HUDEP-2 (cell line): ENCODE measurements around the gene GOLIM4.

Source experiments
- DNase-seq, 76 experiments: peaks; one replicate each; lab custom pipeline; 2025; ENCODE audit not compliant: unreplicated experiment in 76 of 76; lab: John Stamatoyannopoulos, UW

Gene GOLIM4

GRCh38 chr3:168006584-168006983, 89.1 kb downstream of the GOLIM4 start:
- DNase-seq: no peak

GRCh38 chr3:168003911-168004310, 91.8 kb downstream of the GOLIM4 start:
- DNase-seq: no peak

- DNase-seq: peak in 66 of 76 experiments; percentile 11 to 88 (median 46)
Observed at GRCh38 chr3:168002786-168003368, 92.8 kb downstream of the GOLIM4 start.

- no peak for DNase-seq
Observed at GRCh38 chr3:168001244-168001643, 94.5 kb downstream of the GOLIM4 start.

GRCh38 chr3:167998253-167998652, 97.5 kb downstream of the GOLIM4 start:
- DNase-seq: no peak

- no peak for DNase-seq
Observed at GRCh38 chr3:167996514-167996913, 99.2 kb downstream of the GOLIM4 start.

GRCh38 chr3:167992381-167992780, 103.3 kb downstream of the GOLIM4 start:
- DNase-seq: no peak

GRCh38 chr3:167991213-167991612, 104.5 kb downstream of the GOLIM4 start:
- DNase-seq: no peak

GRCh38 chr3:167989999-167990398, 105.7 kb downstream of the GOLIM4 start:
- no peak for DNase-seq

GRCh38 chr3:167989066-167989465, 106.7 kb downstream of the GOLIM4 start:
- no peak for DNase-seq

- no peak for DNase-seq
Observed at GRCh38 chr3:167983583-167983982, 112.1 kb downstream of the GOLIM4 start.

- DNase-seq: no peak
Observed at GRCh38 chr3:167978486-167978885, 117.2 kb downstream of the GOLIM4 start.

- DNase-seq: peak in 13 of 76 experiments; percentile 2 to 38 (median 14)
Observed at GRCh38 chr3:167978071-167978470, 117.7 kb downstream of the GOLIM4 start.

GRCh38 chr3:167976516-167977361, 119.0 kb downstream of the GOLIM4 start:
- no peak for DNase-seq

GRCh38 chr3:167973901-167974300, 121.8 kb downstream of the GOLIM4 start:
- no peak for DNase-seq

- DNase-seq: no peak
Observed at GRCh38 chr3:167973046-167973445, 122.7 kb downstream of the GOLIM4 start.

- DNase-seq: peak in 1 of 76 experiments; percentile 1
Observed at GRCh38 chr3:167972502-167972901, 123.2 kb downstream of the GOLIM4 start.

GRCh38 chr3:167969548-167969947, 126.2 kb downstream of the GOLIM4 start:
- no peak for DNase-seq

- no peak for DNase-seq
Observed at GRCh38 chr3:167967257-167968036, 128.3 kb downstream of the GOLIM4 start.
